SJSA1 (cell line): ENCODE measurements around the gene GAREM1. TPM values are rescaled to one million over a fixed set of nuclear protein-coding genes. Genes with fewer than 3 reads are reported as not detected.
A peak's percentile ranks its signal among the peaks of the same experiment; 100 is the strongest.

Experiments used
- DNase-seq, 2 experiments: peaks; one replicate each; pipeline ENCODE4 v3.0.0-alpha.2; 2015 to 2020; ENCODE audit warnings: low spot score in 2 of 2, low read depth in 1 of 2
- H3K27ac ChIP-seq: fragments of 250-450 bp; sonication (Bioruptor Pico); 2 replicates; pipeline ENCODE4 v1.5.1; 2020; ENCODE audit warnings: mild to moderate bottlenecking, moderate library complexity
- H3K27me3 ChIP-seq: fragments of 250-450 bp; sonication (Bioruptor Pico); replicated peaks from 2 replicates; pipeline ENCODE4 v1.5.1; 2020; ENCODE audit warnings: mild to moderate bottlenecking, moderate library complexity
- H3K36me3 ChIP-seq: fragments of 250-450 bp; sonication (Bioruptor Pico); 2 replicates; pipeline ENCODE4 v1.5.1; 2020; ENCODE audit warnings: mild to moderate bottlenecking
- H3K4me1 ChIP-seq: fragments of 250-450 bp; sonication (Bioruptor Pico); replicated peaks from 2 replicates; pipeline ENCODE4 v1.6.1; 2021; ENCODE audit warnings: mild to moderate bottlenecking
- H3K4me3 ChIP-seq: fragments of 250-450 bp; sonication (Bioruptor Pico); 2 replicates; pipeline ENCODE4 v1.5.1; 2020; ENCODE audit warnings: mild to moderate bottlenecking
- H3K9me3 ChIP-seq: fragments of 250-450 bp; sonication (Bioruptor Pico); replicated peaks from 2 replicates; pipeline ENCODE4 v1.5.1; 2020; ENCODE audit warnings: mild to moderate bottlenecking
- total RNA-seq: library from RNA; depleted of rRNA; stranded (reverse); fragments of >200 nt; shearing (Covaris generic); gene quantifications from 2 replicates; pipeline ENCODE4 v1.2.3, GENCODE V29; 2014

The GAREM1 gene
- total RNA-seq, 1 experiment from 2014 or later = 5.1 TPM

DNA sequence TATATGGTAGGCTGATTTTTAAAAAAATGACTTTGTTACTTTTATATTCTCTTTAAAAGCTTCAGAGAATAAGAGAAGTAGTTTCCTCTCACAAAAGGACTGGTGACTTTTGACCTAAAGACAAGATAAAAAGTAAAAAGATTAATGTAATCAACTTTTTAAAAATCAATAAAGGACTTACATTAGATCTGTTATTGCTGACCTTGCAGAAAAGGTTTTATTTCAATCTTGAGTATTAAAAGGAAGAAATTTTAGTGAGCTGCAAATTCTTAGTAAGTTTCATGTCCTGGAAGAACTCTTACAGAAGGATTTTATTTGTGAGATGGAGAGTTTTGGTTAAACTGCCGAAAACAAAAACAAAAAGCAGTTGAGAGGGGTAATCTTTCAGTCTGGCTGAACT, 2.2 kb upstream of the GAREM1 start:
- H3K4me3 ChIP-seq = no peak overlapping the region
- H3K36me3 ChIP-seq = no peaks in the 10 kb centered on the region
- no peak for DNase-seq
- H3K27ac ChIP-seq = no peak overlapping the region
- H3K9me3 ChIP-seq = no peaks in the 10 kb centered on the region
- peaks cover 17% of the 10 kb centered on the region for H3K4me1 ChIP-seq
- H3K27me3 ChIP-seq = peaks cover 14% of the 10 kb centered on the region

- no peak for DNase-seq
- peaks cover 17% of the 10 kb centered on the region for H3K4me1 ChIP-seq
- peaks cover 13% of the 10 kb centered on the region for H3K27me3 ChIP-seq
- H3K36me3 ChIP-seq = no peaks in the 10 kb centered on the region
- peak overlapping the region; percentile 90 for H3K4me3 ChIP-seq
- H3K9me3 ChIP-seq = no peaks in the 10 kb centered on the region
- H3K27ac ChIP-seq = peak overlapping the region; percentile 48; the same call in 1 of the 2 replicates
Measured at GRCh38 chr18:32470460-32470713, 295 bp downstream of the GAREM1 start.

DNA sequence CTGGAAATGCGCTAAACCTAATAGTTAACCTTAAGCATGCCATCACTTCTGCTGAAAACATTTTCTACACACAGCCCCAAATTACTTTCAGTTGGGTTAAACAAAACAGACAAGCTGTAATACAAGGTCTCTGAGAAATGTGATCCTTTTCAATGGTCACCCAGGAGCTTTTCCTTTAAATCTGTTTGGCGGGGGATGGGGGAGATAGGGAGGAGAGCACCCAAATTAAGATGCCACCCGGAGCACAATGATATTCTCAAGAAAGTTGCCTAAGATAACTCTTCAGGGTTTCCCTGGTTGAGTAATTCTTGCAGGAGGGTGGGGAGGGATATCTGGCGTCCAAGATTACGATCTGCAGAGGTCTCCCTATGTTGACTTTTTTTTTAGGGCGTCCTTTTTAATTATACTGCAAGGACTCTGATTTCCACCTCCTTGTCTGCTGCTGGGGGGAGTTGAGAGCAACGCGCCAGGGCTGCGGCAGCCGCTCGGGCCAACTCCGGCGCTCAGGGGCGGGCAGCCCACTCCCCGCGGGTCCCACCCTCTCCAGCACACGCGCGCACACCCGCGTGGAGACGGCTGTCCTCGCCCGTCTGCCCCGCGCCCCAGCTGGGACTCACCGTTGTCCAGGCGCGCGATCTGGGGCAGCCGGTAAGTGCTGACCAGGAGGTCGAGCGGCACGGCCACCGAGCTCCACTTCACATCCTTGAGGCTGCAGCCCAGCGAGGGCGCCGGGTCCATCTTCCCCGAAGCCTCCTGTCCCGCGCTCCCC, 807 bp downstream of the GAREM1 start:
- Histone ChIP-seq H3K27ac (peak overlapping the region; percentile 43; the same call in 1 of the 2 replicates), H3K9me3 (no peaks in the 10 kb centered on the region), H3K27me3 (peaks cover 13% of the 10 kb centered on the region), H3K4me1 (peaks cover 17% of the 10 kb centered on the region), H3K4me3 (peak overlapping the region; percentile 90), H3K36me3 (no peaks in the 10 kb centered on the region)
- DNase-seq = peak; percentile 44 to 52

GRCh38 chr18:32469190-32469651, 1.5 kb downstream of the GAREM1 start:
- H3K4me1 ChIP-seq = peaks cover 17% of the 10 kb centered on the region
- H3K36me3 ChIP-seq = no peaks in the 10 kb centered on the region
- H3K27ac ChIP-seq = no peak overlapping the region
- DNase-seq = peak; percentile 30 to 42
- peak overlapping the region; percentile 90 for H3K4me3 ChIP-seq
- no peaks in the 10 kb centered on the region for H3K9me3 ChIP-seq
- peaks cover 9% of the 10 kb centered on the region for H3K27me3 ChIP-seq

GRCh38 chr18:32468147-32468845, 2.4 kb downstream of the GAREM1 start:
- Histone ChIP-seq H3K9me3 (no peaks in the 10 kb centered on the region), H3K4me3 (no peak overlapping the region)
- DNase-seq = no peak

GRCh38 chr18:32461709-32462272, 8.9 kb downstream of the GAREM1 start:
- no peak overlapping the region for H3K4me3 ChIP-seq

More at GRCh38 chr18:32468147-32468845, 2.4 kb downstream of the GAREM1 start:
- H3K36me3 ChIP-seq = no peaks in the 10 kb centered on the region
- H3K27me3 ChIP-seq = peaks cover 3% of the 10 kb centered on the region
- peaks cover 17% of the 10 kb centered on the region for H3K4me1 ChIP-seq
- H3K27ac ChIP-seq = no peak overlapping the region

DNA sequence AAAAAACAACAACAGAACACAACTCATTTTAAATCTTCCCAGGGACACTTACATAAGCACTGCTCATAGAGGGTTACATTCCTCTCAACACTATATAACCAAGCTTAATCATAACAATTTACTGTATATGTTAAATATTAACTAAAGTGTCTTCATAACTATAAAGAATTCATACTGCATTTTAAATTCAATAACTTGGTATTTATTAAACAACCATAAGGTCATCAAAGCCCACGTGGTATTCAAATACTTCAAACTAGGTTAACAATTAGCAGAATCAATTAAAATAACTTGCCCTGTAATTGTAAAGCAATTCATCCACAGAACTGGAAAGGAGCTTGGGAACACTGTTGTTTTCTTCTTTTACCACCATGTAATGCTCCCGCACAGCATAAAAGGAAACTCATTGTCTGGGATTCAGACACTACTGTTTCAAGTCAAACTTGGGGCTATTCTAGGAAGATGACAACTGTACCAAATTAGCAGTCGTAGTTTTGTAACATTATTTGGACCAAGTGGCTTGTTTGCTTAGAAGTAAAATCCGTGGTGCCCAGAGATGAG, 10.4 kb downstream of the GAREM1 start:
- Histone ChIP-seq H3K4me3 (no peak overlapping the region), H3K27ac (no peak overlapping the region), H3K4me1 (peaks cover 4% of the 10 kb centered on the region), H3K27me3 (no peaks in the 10 kb centered on the region), H3K36me3 (no peaks in the 10 kb centered on the region), H3K9me3 (no peaks in the 10 kb centered on the region)
- DNase-seq = no peak

More at GRCh38 chr18:32461709-32462272, 8.9 kb downstream of the GAREM1 start:
- no peaks in the 10 kb centered on the region for H3K9me3 ChIP-seq
- H3K4me1 ChIP-seq = peaks cover 4% of the 10 kb centered on the region
- no peak overlapping the region for H3K27ac ChIP-seq
- H3K36me3 ChIP-seq = no peaks in the 10 kb centered on the region
- DNase-seq = peak in 1 of 2 experiments; percentile 62
- H3K27me3 ChIP-seq = no peaks in the 10 kb centered on the region

DNA sequence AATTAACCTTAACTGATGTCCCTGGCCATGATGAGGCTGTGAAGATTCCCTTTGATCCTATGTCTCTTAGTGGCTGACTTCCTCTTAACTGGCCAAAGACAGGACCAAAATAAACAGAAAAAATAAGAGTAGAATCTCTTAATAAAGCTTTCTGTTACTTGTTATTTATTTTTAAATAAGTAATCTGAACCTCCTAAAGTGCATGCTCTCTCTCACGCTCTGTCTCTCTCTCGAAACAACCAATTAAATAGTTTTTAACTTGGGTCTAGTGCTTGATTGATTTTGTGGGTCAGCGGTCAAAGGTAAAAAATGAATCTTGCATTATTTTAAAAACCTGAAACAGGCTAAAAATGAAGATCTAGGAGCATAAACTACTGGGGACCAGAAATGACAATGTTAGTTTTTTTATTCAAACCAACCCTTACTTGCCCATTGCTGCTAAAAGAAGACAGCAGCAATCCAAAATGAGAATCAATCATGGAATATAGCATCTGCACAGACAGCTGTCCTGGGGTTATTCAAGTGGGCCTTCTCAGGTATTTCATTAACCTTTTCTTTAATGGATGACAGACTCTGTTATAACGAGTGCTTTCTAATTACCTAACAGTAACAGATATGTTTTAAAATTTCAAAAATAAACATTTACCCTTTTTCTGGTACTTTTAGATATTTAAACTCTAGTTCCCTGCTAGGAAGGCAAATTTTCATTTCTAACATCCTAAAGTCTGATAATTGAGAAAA, 11.2 kb downstream of the GAREM1 start:
- Histone ChIP-seq H3K4me1 (peaks cover 4% of the 10 kb centered on the region), H3K4me3 (no peak overlapping the region), H3K9me3 (no peaks in the 10 kb centered on the region), H3K36me3 (no peaks in the 10 kb centered on the region), H3K27ac (no peak overlapping the region), H3K27me3 (no peaks in the 10 kb centered on the region)
- no peak for DNase-seq

DNA sequence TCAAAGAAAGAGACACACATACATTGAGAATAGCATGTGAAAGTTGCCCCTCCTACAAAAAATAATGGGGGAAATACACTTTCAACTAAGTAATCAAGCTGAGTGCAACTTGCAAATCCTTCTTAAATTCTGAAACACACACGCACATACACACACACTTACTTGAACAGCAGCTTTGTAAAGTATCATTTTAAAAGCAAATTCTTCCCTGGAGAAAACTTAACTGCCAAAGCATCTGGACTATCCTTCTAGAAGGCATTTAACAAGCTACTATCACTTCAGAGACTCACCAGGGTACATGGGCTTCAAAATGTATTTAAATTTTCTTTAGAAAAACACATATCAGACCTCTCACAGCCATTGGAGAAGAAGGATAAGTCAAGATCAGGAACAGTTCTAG, 15.3 kb downstream of the GAREM1 start:
- no peak for DNase-seq
- Histone ChIP-seq H3K4me1 (no peaks in the 10 kb centered on the region), H3K27ac (no peak overlapping the region), H3K36me3 (no peaks in the 10 kb centered on the region), H3K4me3 (no peak overlapping the region), H3K9me3 (no peaks in the 10 kb centered on the region), H3K27me3 (no peaks in the 10 kb centered on the region)

DNA sequence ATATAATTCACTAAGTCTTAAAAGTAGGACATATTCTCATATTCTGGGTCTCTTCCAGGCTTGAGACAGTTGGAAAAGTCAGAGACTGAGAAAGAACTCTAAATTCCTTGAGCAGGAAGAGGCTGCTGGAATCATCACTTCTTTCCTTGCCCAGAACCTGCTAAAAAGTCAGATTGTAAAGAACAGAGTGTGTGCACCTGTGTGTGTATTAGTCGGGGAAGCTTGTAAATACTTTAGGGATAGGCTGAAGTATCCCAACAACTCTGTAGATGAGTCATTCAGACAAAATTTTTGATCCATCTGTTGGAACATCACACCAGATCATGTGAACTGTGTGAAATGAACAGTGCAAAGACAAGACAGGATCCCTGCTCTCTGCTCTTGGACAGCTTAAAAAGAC, 16.1 kb downstream of the GAREM1 start:
- H3K4me3 ChIP-seq = no peak overlapping the region
- no peaks in the 10 kb centered on the region for H3K27me3 ChIP-seq
- H3K4me1 ChIP-seq = no peaks in the 10 kb centered on the region
- H3K36me3 ChIP-seq = no peaks in the 10 kb centered on the region
- DNase-seq = no peak
- H3K9me3 ChIP-seq = no peaks in the 10 kb centered on the region
- no peak overlapping the region for H3K27ac ChIP-seq

GRCh38 chr18:32450874-32451273, 19.8 kb downstream of the GAREM1 start:
- no peaks in the 10 kb centered on the region for H3K27me3 ChIP-seq
- H3K9me3 ChIP-seq = no peaks in the 10 kb centered on the region
- no peak for DNase-seq
- no peak overlapping the region for H3K4me3 ChIP-seq
- H3K27ac ChIP-seq = no peak overlapping the region
- no peaks in the 10 kb centered on the region for H3K4me1 ChIP-seq
- H3K36me3 ChIP-seq = no peaks in the 10 kb centered on the region

- no peaks in the 10 kb centered on the region for H3K36me3 ChIP-seq
- DNase-seq = no peak
- no peaks in the 10 kb centered on the region for H3K27me3 ChIP-seq
- no peaks in the 10 kb centered on the region for H3K4me1 ChIP-seq
- H3K27ac ChIP-seq = no peak overlapping the region
- no peak overlapping the region for H3K4me3 ChIP-seq
- no peaks in the 10 kb centered on the region for H3K9me3 ChIP-seq
Measured at GRCh38 chr18:32450026-32450691, 20.5 kb downstream of the GAREM1 start.

GRCh38 chr18:32446780-32447179, 23.9 kb downstream of the GAREM1 start:
- Histone ChIP-seq H3K27ac (no peak overlapping the region), H3K4me3 (no peak overlapping the region), H3K36me3 (no peaks in the 10 kb centered on the region), H3K27me3 (0 out of 2 replicates have a peak, but pooled peaks cover 3% of the 10 kb centered on the region), H3K4me1 (no peaks in the 10 kb centered on the region), H3K9me3 (no peaks in the 10 kb centered on the region)
- DNase-seq = no peak
